ENCODE results near the gene ILRUN.
"Not testable (repeated sequence)": the region's sequence is repeated elsewhere in the genome, so short reads cannot be mapped to it uniquely, and the experiment has no call there.

Gene ILRUN

GRCh38 chr6:34696739-34697543 is at the start of gene ILRUN:
TSS of gene ILRUN (minus strand) at chr6:34696767. CDS start at chr6:34696603, 164 bp downstream.
- DNase-seq = peak; percentile 97

- DNase-seq = peak; percentile 20
Measured at GRCh38 chr6:34745277-34746103, 48.9 kb upstream of the ILRUN start.

- not testable (repeated sequence) for DNase-seq
Measured at GRCh38 chr6:34744294-34744647, 47.7 kb upstream of the ILRUN start.

GRCh38 chr6:34743625-34744293 is 47.2 kb upstream of the ILRUN start:
- DNase-seq = no peak

GRCh38 chr6:34742094-34742493 is 45.5 kb upstream of the ILRUN start:
- DNase-seq = no peak

GRCh38 chr6:34736823-34737222 is 40.3 kb upstream of the ILRUN start:
- no peak for DNase-seq

GRCh38 chr6:34731393-34732060 is 35.0 kb upstream of the ILRUN start:
- no peak for DNase-seq

- DNase-seq = no peak
Measured at GRCh38 chr6:34729631-34730470, 33.3 kb upstream of the ILRUN start.

GRCh38 chr6:34726055-34726454 is 29.5 kb upstream of the ILRUN start:
- DNase-seq = no peak

GRCh38 chr6:34723203-34723602 is 26.6 kb upstream of the ILRUN start:
- no peak for DNase-seq

- DNase-seq = no peak
Measured at GRCh38 chr6:34722451-34722850, 25.9 kb upstream of the ILRUN start.

- DNase-seq = not testable (repeated sequence)
Measured at GRCh38 chr6:34720160-34720559, 23.6 kb upstream of the ILRUN start.

- not testable (repeated sequence) for DNase-seq
Measured at GRCh38 chr6:34719646-34720045, 23.1 kb upstream of the ILRUN start.

- no peak for DNase-seq
Measured at GRCh38 chr6:34718976-34719375, 22.4 kb upstream of the ILRUN start.

GRCh38 chr6:34717466-34717865 is 20.9 kb upstream of the ILRUN start:
- DNase-seq = no peak

GRCh38 chr6:34714663-34715062 is 18.1 kb upstream of the ILRUN start:
- DNase-seq = no peak

- not testable (repeated sequence) for DNase-seq
Measured at GRCh38 chr6:34712881-34713280, 16.3 kb upstream of the ILRUN start.

- no peak for DNase-seq
Measured at GRCh38 chr6:34709386-34709785, 12.8 kb upstream of the ILRUN start.

- DNase-seq = no peak
Measured at GRCh38 chr6:34705241-34705640, 8.7 kb upstream of the ILRUN start.

- DNase-seq = no peak
Measured at GRCh38 chr6:34701199-34701598, 4.6 kb upstream of the ILRUN start.

GRCh38 chr6:34697904-34698559 is 1.5 kb upstream of the ILRUN start:
- DNase-seq = peak; percentile 40

GRCh38 chr6:34697544-34697836 is 923 bp upstream of the ILRUN start:
- DNase-seq = no peak
